Measurements from ENCODE around the gene GLCE. TPM values are rescaled to one million over a fixed set of nuclear protein-coding genes. Genes with fewer than 3 reads are reported as not detected.

The GLCE gene
- total and polyA plus RNA-seq, 10 donors: 2.8 to 13.3 (median 8.9) TPM

DNA sequence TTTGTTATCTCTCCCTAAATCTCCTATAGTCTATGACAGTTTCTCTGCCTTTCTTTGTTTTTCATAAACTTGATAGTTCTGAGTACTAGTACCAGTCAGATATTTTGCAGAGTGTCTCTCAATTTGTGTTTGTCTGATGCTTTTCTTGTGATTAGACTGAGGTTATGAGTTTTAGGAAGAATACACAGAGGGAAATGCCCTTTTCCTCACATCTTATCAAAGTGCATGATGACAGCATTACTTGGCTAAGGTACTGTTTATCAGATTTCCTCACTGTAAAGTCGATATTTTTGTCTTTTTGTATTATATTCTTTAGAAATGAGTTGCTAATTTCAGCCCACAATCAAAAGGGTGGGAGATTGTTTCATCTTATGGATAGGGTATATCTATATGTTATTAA is 45.6 kb downstream of the GLCE start:
- TF ChIP-seq, protein P1, sequence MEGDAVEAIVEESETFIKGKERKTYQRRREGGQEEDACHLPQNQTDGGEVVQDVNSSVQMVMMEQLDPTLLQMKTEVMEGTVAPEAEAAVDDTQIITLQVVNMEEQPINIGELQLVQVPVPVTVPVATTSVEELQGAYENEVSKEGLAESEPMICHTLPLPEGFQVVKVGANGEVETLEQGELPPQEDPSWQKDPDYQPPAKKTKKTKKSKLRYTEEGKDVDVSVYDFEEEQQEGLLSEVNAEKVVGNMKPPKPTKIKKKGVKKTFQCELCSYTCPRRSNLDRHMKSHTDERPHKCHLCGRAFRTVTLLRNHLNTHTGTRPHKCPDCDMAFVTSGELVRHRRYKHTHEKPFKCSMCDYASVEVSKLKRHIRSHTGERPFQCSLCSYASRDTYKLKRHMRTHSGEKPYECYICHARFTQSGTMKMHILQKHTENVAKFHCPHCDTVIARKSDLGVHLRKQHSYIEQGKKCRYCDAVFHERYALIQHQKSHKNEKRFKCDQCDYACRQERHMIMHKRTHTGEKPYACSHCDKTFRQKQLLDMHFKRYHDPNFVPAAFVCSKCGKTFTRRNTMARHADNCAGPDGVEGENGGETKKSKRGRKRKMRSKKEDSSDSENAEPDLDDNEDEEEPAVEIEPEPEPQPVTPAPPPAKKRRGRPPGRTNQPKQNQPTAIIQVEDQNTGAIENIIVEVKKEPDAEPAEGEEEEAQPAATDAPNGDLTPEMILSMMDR (IDR thresholded peaks at IDR 0.05 in 8 of 11, conservative IDR thresholded peaks at IDR 0.05 in 3 of 11): no peak
- no peak for TF ChIP-seq POLR2AphosphoS5 (IDR thresholded peaks at IDR 0.05)
- no peak for TF ChIP-seq POLR2A (IDR thresholded peaks at IDR 0.05)
- WGBS, 5 donors: 55 to 76% (median 67%) methylated on average over 1 of the region's 1 CpG
- H3K27me3 ChIP-seq (replicated peaks in 1 of 7): no peaks in the 10 kb centered on the region
- H3K36me3 ChIP-seq: no peaks in the 10 kb centered on the region
- DNase-seq: no peak
- intact Hi-C loops (cut with DNase I; ENCODE audit: low total_unique reads): no loop called here
- H3K9me3 ChIP-seq: peaks cover 0 to 8% (median 0%) of the 10 kb centered on the region in 8 donors
- H3K4me3 ChIP-seq: no peak overlapping the region
- H3K4me1 ChIP-seq: no peaks in the 10 kb centered on the region
- H3K27ac ChIP-seq: no peak overlapping the region

DNA sequence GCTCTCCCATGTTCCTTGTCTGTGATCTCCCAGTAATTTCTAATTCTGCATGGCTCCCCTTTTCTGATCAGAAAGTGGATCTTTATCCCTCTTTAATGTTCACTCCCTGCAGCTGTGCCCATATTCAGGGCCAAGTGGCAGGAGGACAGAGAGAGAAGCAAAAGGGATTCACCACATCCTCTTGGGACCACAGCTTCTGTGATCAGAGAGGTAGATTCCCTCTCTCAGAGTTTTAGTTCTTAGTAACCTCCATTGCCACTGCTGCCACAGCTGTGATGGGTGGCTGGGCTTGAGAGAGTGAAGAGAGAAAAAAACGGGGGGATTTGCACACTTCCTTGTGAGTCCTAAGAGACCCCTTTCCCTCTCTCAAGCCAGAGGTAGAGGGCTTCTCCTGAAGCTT is 49.2 kb downstream of the GLCE start:
- Histone ChIP-seq H3K36me3 (no peaks in the 10 kb centered on the region), H3K27me3 (replicated peaks in 1 of 7) (no peaks in the 10 kb centered on the region), H3K9me3 (peaks cover 0 to 8% (median 0%) of the 10 kb centered on the region in 8 donors), H3K4me1 (no peaks in the 10 kb centered on the region), H3K27ac (no peak overlapping the region), H3K4me3 (no peak overlapping the region)
- TF ChIP-seq POLR2AphosphoS5 (IDR thresholded peaks at IDR 0.05): no peak
- TF ChIP-seq POLR2A (IDR thresholded peaks at IDR 0.05): no peak
- TF ChIP-seq, protein P1 (IDR thresholded peaks at IDR 0.05 in 8 of 11, conservative IDR thresholded peaks at IDR 0.05 in 3 of 11): no peak
- 55 to 67% (median 61%) methylated on average over 1 of the region's 1 CpG for WGBS, 5 donors
- intact Hi-C loops (cut with DNase I; ENCODE audit: low total_unique reads): no loop called here
- no peak for DNase-seq

DNA sequence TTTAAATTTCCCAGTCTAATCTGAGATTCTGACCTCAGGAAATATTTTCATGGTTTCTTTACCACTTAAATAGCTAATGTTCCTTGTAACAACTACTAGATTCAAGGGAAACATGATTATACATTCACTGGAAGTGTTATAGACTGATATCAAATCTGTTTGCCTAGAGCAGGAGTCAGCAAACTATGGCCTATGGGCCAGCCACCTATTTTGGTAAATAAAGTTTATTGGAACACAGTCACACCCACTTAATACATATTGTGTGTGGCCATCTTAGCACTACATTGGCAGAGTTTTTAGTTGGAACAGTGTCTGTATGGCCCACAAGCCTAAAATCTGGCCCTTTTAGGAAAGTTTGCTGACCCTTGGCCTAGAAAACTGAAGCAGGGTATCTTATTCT is 50.1 kb downstream of the GLCE start:
- DNase-seq: no peak
- peaks cover 0 to 8% (median 0%) of the 10 kb centered on the region in 8 donors for H3K9me3 ChIP-seq
- intact Hi-C loops (cut with DNase I; ENCODE audit: low total_unique reads): no loop called here

DNA sequence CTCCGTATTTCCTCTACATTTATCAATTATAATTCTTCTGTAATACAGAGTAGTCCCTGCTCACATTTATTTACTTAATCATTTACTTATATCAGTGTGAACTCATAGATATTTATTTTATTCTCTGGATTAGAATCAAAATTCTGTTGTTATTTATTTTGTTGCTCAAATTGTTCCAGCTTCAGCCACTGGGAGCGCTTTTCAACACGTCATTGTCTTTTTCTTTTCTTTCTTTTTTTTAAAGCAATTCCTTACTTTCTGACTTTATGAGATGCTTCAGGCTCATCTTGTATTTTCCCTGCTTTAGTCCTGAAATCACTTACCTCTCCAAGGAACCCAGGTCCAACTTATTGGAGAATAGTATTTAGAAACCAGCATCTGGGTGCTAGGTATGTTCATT is 53.4 kb downstream of the GLCE start:
- Histone ChIP-seq H3K27me3 (replicated peaks in 1 of 7) (no peaks in the 10 kb centered on the region), H3K27ac (no peak overlapping the region), H3K4me1 (no peaks in the 10 kb centered on the region), H3K4me3 (no peak overlapping the region), H3K9me3 (peaks cover 0 to 7% (median 0%) of the 10 kb centered on the region in 8 donors), H3K36me3 (no peaks in the 10 kb centered on the region)
- WGBS, 5 donors: 58 to 95% (median 79%) methylated on average over 3 of the region's 3 CpGs
- no peak for TF ChIP-seq POLR2A (IDR thresholded peaks at IDR 0.05)
- TF ChIP-seq POLR2AphosphoS5 (IDR thresholded peaks at IDR 0.05): no peak
- TF ChIP-seq, protein P1 (IDR thresholded peaks at IDR 0.05 in 8 of 11, conservative IDR thresholded peaks at IDR 0.05 in 3 of 11): no peak
- no peak for DNase-seq
- intact Hi-C loops (cut with DNase I; ENCODE audit: low total_unique reads): no loop called here

More for the DNA sequence above, 50.1 kb downstream of the GLCE start:
- TF ChIP-seq POLR2AphosphoS5 (IDR thresholded peaks at IDR 0.05) (no peak), POLR2A (IDR thresholded peaks at IDR 0.05) (no peak)
- TF ChIP-seq, protein P1 (IDR thresholded peaks at IDR 0.05 in 8 of 11, conservative IDR thresholded peaks at IDR 0.05 in 3 of 11): no peak
- Histone ChIP-seq H3K36me3 (no peaks in the 10 kb centered on the region), H3K4me1 (no peaks in the 10 kb centered on the region), H3K4me3 (no peak overlapping the region), H3K27ac (no peak overlapping the region), H3K27me3 (replicated peaks in 1 of 7) (no peaks in the 10 kb centered on the region)
